Activated T-cell treated with anti-CD3 and anti-CD28 coated beads, Interleukin-2, amount 50 U/mL, for 4 hours (primary cell): ENCODE results near the gene HDHD3. TPM values are rescaled to one million over a fixed set of nuclear protein-coding genes. Genes with fewer than 3 reads are reported as not detected.
"Not testable (repeated sequence)": the region's sequence is repeated elsewhere in the genome, so short reads cannot be mapped to it uniquely, and the experiment has no call there.

Experiments used
- ATAC-seq, 2 donors: fragments of 200-7000 bp; cut with Tn5 transposase; one replicate each; pipeline ENCODE4 v1.10.0; 2021
- DNase-seq: peaks from one replicate; pipeline ENCODE4 v3.0.0-alpha.2; 2020
- H3K27me3 Mint-ChIP-seq: one replicate; pipeline ENCODE4 v1.8.0; 2021; ENCODE audit warnings: low read depth, mixed read lengths
- H3K36me3 Mint-ChIP-seq: one replicate; pipeline ENCODE4 v1.8.0; 2022; ENCODE audit warnings: mixed read lengths; ENCODE audit not compliant: insufficient read depth
- H3K4me1 Mint-ChIP-seq: one replicate; pipeline ENCODE4 v1.8.0; 2021; ENCODE audit warnings: low read depth, mixed read lengths
- H3K4me3 Mint-ChIP-seq: one replicate; pipeline ENCODE4 v1.8.0; 2021; ENCODE audit warnings: mild to moderate bottlenecking, moderate library complexity, mixed read lengths
- H3K9me3 Mint-ChIP-seq: one replicate; pipeline ENCODE4 v1.8.0; 2021; ENCODE audit warnings: mixed read lengths
- total RNA-seq, 3 donors: library from RNA; stranded (reverse); gene quantifications; one replicate each; pipeline ENCODE4 v1.2.1, GENCODE V29; 2021

The HDHD3 gene, protein sequence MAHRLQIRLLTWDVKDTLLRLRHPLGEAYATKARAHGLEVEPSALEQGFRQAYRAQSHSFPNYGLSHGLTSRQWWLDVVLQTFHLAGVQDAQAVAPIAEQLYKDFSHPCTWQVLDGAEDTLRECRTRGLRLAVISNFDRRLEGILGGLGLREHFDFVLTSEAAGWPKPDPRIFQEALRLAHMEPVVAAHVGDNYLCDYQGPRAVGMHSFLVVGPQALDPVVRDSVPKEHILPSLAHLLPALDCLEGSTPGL
- total RNA-seq = 10 to 100 TPM in 2 of 3 donors, 1 to 10 TPM in 1; 7.1 to 14.4 (median 12.7) TPM

DNA sequence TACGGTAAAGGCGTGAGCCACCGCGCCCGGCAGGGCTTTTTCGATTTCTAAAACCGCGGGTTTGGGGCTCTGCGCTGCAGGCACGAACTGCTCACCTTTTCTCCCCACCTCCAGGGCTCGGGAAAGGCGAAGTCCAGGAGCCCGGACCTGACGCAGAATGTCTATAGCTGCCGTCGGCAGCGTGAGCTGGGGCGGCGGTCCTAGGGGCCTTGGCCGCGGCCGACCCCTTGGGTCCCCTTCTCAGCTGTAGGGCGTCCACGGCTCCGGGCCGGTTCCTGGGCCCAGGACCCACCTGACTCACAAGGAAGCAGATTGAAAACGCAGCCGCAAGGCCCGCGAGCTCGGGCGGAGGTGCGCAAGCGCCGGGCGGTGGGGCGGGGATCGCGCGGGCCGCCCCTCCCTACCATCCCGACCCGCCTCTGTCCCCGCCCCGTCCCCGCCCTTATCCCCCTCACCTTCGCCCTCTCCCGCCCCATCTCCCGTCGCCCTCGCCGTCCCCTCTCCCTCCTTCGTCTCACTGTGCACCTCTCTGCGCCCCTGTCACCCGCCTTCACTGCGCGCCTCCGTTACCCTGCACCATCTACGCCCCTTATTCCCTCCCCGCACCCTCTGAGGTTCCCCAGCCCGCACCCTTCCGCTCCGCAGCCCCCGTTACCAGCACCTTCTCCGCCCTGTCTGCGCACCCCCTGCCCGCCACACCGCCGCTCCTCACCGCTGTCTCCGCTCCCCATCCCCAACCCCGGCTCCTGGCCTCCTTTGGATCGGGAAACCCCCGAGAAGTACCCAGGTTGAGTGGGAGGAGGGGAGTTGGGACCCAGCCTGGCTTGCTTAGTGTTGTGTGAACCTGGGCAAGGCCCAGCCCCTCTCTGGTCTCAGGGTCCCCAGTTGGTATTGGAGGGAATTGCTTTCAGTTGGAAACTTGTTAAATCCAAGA, at the start of gene HDHD3:
TSS of gene HDHD3 (minus strand) at position 353 of the 934 bp plus-strand sequence. CDS start 2,632 bp downstream, outside the sequence.
- Mint-ChIP-seq H3K4me3 (peak within 1 kb of the TSS; percentile 79), H3K9me3 (no peaks in the 10 kb centered on the region), H3K36me3 (peaks cover 4% of the 10 kb centered on the region), H3K4me1 (peaks cover 11% of the 10 kb centered on the region), H3K27me3 (peaks cover 9% of the 10 kb centered on the region)
- ATAC-seq = peak; percentile 89 to 93
- peak; percentile 81 for DNase-seq

DNA sequence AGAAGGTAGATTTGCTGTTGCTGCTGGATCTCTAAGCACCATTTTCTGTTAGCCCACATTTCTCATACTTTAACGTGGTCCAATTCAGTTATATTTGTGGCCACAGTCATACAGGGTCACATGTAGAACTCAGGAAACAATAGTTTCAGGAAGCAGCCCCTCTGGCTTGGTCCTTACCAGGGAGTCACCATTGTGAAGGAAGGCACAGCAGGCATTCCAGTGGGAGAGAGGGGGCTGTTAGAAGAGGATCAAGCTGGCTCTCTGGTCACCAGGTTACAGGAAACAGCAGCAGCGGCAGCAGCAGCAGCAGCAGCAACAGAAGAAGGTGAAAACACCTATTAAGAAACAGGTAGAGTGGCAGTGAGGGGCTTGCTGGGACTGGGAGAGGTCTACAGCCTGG, 48.3 kb upstream of the HDHD3 start:
- no peaks in the 10 kb centered on the region for H3K4me1 Mint-ChIP-seq
- no peaks in the 10 kb centered on the region for H3K36me3 Mint-ChIP-seq
- H3K9me3 Mint-ChIP-seq = no peaks in the 10 kb centered on the region
- ATAC-seq (no peak), DNase-seq (no peak)
- peaks cover 2% of the 10 kb centered on the region for H3K27me3 Mint-ChIP-seq
- H3K4me3 Mint-ChIP-seq = no peak overlapping the region

DNA sequence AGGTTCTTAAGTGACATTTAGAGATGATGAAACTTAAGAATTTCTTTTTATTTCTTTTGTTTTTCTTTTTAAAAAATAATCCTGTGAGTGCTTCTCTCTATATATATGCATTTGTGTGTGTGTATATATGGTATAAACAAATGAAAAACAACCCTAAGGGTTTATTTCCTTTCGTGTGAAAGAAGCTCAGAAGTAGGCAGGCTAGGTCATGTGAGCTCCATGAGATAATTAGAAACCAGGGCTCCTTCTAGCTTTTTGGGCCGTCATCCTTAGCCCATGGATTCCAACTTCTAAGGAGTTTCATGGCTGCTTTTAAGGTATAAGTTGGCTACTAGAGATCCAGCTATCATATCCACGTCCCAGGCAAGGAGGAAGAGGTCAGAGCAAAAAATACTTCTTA, 44.9 kb upstream of the HDHD3 start:
- Mint-ChIP-seq H3K4me3 (no peak overlapping the region), H3K9me3 (no peaks in the 10 kb centered on the region), H3K27me3 (peaks cover 2% of the 10 kb centered on the region), H3K36me3 (no peaks in the 10 kb centered on the region), H3K4me1 (no peaks in the 10 kb centered on the region)
- no peak for DNase-seq
- no peak for ATAC-seq

DNA sequence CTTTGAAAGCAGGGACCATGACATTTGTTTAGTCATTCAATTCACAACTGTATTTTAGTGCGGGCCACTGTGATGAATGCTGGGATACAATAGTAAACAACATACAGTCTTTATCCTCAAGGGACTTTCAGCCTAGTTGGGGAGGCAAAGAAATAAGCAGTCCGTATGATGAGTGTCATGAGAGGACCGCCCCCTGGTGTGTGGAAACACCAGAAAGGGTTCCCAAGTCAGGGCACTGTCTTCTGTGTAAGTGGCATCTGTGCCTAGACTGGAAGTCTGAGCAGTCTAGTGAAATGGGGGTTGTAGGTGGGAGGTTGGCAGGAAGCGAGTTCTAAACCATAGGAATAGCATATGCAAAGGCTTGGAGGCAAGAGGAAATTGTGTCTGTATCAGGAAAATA, 40.6 kb upstream of the HDHD3 start:
- no peaks in the 10 kb centered on the region for H3K36me3 Mint-ChIP-seq

DNA sequence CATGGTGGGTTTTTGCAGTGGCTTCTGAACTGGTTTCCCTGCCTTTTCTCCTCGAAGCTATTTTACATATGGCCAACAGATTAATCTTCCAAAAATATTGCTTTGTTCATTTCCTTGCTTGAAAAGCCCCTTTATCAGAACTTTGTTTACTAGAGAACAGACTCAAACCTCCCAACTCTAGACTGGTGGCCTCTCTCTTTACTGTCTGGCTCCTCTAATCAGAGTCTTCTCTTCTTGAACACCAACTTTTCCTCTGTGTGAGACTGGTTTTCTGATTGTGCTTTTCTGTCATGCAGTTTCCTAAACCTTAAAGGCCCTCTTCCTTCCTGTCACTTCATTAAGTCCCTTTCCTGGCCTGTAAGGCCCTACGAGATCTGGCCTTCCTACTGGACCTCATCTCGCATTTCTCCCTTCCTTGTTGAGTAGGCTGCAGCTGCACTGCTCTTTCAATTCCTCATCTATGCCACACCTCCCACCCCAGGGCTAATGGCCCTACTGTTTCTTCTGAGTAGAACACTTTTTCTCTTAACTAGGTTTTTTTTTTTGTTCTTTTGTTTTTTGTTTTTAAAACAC, 39.4 kb upstream of the HDHD3 start:
- H3K36me3 Mint-ChIP-seq = no peaks in the 10 kb centered on the region
- no peak overlapping the region for H3K4me3 Mint-ChIP-seq
- no peaks in the 10 kb centered on the region for H3K27me3 Mint-ChIP-seq
- H3K9me3 Mint-ChIP-seq = no peaks in the 10 kb centered on the region
- H3K4me1 Mint-ChIP-seq = no peaks in the 10 kb centered on the region
- ATAC-seq (no peak), DNase-seq (no peak)

More for the DNA sequence above, 40.6 kb upstream of the HDHD3 start:
- Mint-ChIP-seq H3K4me3 (no peak overlapping the region), H3K27me3 (no peaks in the 10 kb centered on the region), H3K9me3 (no peaks in the 10 kb centered on the region), H3K4me1 (no peaks in the 10 kb centered on the region)
- DNase-seq (no peak), ATAC-seq (no peak)

DNA sequence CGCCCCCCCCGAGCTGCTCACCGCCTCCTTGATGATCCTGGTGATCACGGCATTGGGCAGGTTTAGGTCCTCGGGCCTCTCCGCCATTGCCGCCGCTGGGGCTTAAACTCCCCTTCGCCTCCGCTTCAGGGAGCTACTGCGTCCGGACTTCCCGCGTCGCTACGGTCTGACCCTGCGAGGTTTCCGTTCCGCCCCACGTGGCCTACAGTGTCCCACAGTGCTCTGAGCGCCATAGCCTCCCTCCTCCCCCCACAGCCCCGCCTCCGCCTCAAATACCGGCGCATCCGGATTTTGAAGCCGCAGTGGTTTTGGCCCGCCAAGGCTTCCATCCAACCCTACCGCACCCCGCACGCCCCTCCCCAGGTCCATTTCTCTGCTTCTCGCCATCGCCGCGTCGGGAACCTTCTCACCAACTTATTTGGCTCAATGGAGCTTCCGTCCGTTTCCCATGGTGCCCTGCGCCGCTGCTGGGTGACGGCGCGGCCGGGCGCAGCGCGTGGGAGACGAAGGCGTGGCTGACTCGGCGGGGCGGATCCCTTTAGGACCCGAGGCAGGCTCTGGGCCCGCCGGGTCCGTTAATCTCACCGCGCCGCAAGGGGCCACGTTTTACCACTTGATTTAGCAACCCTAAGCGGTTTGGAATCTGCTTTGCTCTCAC, 33.5 kb upstream of the HDHD3 start, which contains the start of the genes C9orf43 and POLE3:
TSS of gene C9orf43 (plus strand) at position 541 of the 658 bp plus-strand sequence. CDS start 2,747 bp downstream, outside the sequence.
TSS of gene POLE3 (minus strand) at position 469 of the 658 bp plus-strand sequence. CDS start at position 87, 382 bp downstream.
- peak; percentile 95 to 96 for ATAC-seq
- DNase-seq = peak; percentile 92
- Mint-ChIP-seq H3K4me3 (peak within 1 kb of the TSS; percentile 98), H3K36me3 (peaks cover 23% of the 10 kb centered on the region), H3K4me1 (peaks cover 27% of the 10 kb centered on the region), H3K27me3 (no peaks in the 10 kb centered on the region), H3K9me3 (no peaks in the 10 kb centered on the region)

DNA sequence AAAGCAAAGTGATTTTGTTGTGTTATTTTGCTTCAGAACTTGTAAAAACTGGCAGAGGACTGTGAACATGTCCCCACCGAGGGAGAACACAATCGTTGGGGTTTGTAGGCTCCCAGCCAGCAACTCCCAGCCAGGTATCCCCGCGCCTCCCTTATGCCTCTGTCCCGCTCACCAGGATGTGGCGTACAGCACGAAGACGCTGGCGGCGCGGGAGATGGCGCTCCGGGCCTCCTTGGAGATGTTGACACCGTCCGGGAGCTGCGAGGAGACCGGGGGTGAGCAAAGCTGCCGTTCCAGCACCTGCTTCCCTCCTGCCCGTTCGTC, 33.1 kb upstream of the HDHD3 start:
- Mint-ChIP-seq H3K4me1 (peaks cover 27% of the 10 kb centered on the region), H3K27me3 (no peaks in the 10 kb centered on the region), H3K36me3 (peaks cover 23% of the 10 kb centered on the region), H3K4me3 (peak overlapping the region; percentile 98), H3K9me3 (no peaks in the 10 kb centered on the region)
- ATAC-seq = peak; percentile 18 to 28
- DNase-seq = no peak

DNA sequence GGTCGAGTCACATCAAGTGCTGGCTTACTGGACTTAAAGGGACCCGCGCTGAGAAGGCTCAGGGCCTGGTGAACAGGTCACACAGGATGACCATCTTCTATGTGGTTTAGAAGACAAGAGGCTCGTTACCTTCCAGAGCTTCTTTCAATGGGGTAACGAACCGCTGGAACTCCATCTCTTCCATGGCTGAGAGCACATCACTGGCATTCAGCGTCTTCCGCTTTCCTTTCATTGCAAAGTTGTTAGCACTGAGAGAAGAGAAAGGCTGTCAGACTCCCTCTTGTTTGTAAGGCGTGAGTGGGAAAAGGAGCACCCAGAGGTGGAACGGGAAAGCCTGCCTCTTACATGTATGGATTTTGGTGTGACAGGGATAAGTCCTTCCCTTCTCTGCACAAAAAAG, 32.7 kb upstream of the HDHD3 start:
- no peak for DNase-seq
- H3K9me3 Mint-ChIP-seq = no peaks in the 10 kb centered on the region
- H3K27me3 Mint-ChIP-seq = no peaks in the 10 kb centered on the region
- H3K4me1 Mint-ChIP-seq = peaks cover 27% of the 10 kb centered on the region
- H3K4me3 Mint-ChIP-seq = peak overlapping the region; percentile 98
- ATAC-seq = no peak
- H3K36me3 Mint-ChIP-seq = peaks cover 23% of the 10 kb centered on the region

DNA sequence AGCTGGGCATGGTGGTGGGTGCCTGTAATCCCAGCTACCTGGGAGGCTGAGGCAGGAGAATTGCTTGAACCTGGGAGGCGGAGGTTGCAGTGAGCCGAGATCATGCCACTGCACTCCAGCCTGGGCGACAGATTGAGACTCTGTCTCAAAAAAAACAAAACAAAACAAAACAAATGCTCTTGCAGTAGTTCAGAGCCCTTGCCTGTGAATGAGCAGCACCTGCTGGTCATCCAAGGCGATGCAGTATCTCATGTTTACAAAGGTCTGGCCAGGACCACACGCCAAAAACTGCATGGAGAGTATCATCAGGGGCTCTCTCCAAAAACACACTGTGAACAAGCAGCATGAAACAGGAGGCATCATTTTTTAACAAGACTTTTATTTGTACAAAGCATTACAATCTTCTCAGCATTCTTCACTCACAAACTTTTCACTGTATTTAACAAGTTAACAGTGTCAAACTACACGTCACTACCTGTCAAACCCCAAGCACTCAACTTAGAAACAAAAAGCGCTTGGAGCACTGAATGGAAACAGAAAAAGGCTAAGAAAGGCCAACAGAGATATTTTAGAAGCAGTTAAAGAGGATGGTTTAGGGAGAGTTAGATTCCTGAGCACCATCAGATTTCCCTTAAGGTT, 30.2 kb upstream of the HDHD3 start:
- H3K27me3 Mint-ChIP-seq, ATAC-seq, H3K9me3 Mint-ChIP-seq: not testable (repeated sequence)
- Mint-ChIP-seq H3K4me3 (peak overlapping the region; percentile 39), H3K4me1 (peaks cover 27% of the 10 kb centered on the region), H3K36me3 (peaks cover 23% of the 10 kb centered on the region)
- DNase-seq = peak; percentile 39

DNA sequence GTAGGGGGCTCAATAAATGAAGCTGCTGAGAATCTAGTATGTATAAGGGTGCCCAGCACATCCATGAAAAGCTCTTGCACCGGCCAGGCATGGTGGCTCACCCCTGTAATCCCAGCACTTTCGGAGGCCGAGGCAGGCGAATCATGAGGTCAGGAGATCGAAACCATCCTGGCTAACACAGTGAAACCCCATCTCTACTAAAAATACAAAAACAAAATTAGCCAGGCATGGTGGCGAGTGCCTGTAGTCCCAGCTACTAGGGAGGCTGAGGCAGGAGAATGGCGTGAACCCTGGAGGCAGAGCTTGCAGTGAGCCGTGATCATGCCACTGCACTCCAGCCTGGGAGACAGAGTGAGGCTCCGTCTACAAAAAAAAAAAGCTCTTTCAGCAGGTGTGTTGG, 29.6 kb upstream of the HDHD3 start:
- not testable (repeated sequence) for DNase-seq, H3K9me3 Mint-ChIP-seq, ATAC-seq, H3K27me3 Mint-ChIP-seq, H3K4me3 Mint-ChIP-seq
- Mint-ChIP-seq H3K4me1 (peaks cover 33% of the 10 kb centered on the region), H3K36me3 (peaks cover 23% of the 10 kb centered on the region)

DNA sequence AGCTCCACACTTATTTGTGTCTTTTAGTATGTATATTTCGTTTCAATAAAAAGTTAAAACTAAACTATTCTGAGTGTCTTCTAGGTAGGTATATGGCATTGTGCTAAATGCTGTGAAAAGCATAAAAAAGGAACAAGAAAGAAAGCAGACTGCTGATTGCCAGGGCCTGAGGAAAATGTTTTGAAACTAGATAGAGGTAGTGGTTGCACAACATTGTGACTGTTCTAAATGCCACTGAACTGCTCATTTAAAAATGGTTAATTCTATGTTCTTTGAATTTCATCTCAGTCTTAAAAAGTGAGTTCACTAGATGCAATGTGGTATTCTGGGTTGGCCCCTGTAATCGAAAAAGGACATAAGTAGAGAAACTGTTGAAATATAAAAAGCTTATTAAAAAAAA, 26.9 kb upstream of the HDHD3 start:
- no peak for ATAC-seq
- Mint-ChIP-seq H3K27me3 (no peaks in the 10 kb centered on the region), H3K4me3 (no peak overlapping the region), H3K36me3 (peaks cover 13% of the 10 kb centered on the region), H3K9me3 (no peaks in the 10 kb centered on the region), H3K4me1 (peaks cover 37% of the 10 kb centered on the region)
- no peak for DNase-seq

DNA sequence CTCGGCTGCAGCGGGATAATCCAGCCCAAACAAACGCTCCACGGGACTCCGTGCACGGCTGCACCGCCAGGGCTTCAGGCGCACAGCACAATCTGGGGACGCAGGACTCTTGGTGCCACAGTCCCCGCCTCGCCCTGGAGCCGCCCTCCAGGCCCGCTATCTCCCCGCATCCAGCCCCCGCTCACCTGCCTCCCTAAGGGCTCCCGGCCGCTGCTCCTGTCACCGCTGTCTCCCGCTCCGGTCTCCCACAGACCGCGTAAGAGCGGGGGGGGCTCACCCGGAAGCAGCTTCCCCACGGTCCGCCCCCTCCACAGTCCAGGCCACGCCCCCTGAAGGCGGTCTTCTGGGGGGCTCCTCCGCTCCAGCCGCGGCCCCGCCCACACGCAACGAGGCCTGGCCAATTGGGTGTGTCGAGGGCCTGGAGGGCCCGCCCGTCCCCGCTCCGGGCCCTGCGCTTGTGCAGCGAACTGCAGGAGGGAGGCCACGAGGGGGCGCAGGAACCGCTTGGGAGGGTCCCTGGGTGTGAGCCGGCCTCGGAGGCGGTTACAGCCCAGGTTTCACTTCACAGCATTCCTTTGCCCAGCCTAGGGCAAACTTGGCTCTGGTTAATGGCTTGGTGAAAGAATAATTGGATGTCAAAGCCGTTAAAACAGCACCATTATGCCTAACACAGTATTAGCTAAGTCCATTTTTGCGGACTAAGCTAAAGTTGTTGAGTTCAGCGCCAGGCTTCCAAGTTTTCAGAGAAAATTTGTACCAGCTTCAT, 24.4 kb upstream of the HDHD3 start, which contains the start of gene ALAD:
TSS of gene ALAD (minus strand) at position 258 of the 766 bp plus-strand sequence. CDS start 7,725 bp downstream, outside the sequence.
- Mint-ChIP-seq H3K4me1 (peaks cover 23% of the 10 kb centered on the region), H3K27me3 (no peaks in the 10 kb centered on the region), H3K9me3 (no peaks in the 10 kb centered on the region), H3K36me3 (no peaks in the 10 kb centered on the region), H3K4me3 (peak within 1 kb of the TSS; percentile 89)
- ATAC-seq (peak; percentile 100), DNase-seq (peak; percentile 100)

DNA sequence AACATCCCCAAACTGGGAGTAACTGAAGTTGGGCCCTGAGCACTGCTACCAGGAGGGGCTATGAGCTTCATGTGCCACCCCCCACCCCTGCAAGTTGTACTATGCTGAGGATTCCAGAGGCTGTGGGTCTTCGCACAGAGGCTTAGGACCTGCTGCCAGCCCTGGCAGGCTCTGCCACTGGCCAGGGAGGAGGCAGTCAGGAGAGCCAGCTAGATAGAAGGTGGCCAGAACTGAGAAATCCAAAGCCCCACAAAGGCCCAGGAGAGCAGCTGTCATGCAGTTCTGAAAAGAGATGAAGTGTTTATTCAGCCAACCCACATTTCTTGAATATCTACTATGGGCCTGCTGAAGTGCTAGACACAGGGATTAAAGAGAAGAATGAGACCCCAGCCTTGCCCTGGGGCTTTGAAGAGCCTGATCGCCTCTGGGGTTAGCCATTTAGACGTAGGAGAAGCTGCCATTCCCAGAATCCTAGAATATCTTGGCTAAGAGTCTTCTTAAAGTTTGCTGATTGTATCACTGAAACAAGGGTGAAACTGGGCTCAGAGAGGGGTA, 22.9 kb upstream of the HDHD3 start:
- H3K4me3 Mint-ChIP-seq = peak overlapping the region; percentile 89
- no peaks in the 10 kb centered on the region for H3K9me3 Mint-ChIP-seq
- H3K36me3 Mint-ChIP-seq = peaks cover 3% of the 10 kb centered on the region
- DNase-seq = no peak
- ATAC-seq = no peak
- H3K4me1 Mint-ChIP-seq = peaks cover 23% of the 10 kb centered on the region
- H3K27me3 Mint-ChIP-seq = no peaks in the 10 kb centered on the region
